Suprapubic skin (tissue), 4 donors: ENCODE measurements around the gene REC114. TPM values are rescaled to one million over a fixed set of nuclear protein-coding genes. Genes with fewer than 3 reads are reported as not detected.

Source experiments
- DNase-seq, 2 donors: peaks; one replicate each; pipeline ENCODE4 v3.0.0-alpha.2; 2019; ENCODE audit warnings: low spot score in 2 of 2
- H3K27ac ChIP-seq: fragments of 200-600 bp; sonication (generic); one replicate; pipeline ENCODE4 v1.5.1; 2019
- H3K27me3 ChIP-seq: fragments of 200-600 bp; sonication (generic); one replicate; pipeline ENCODE4 v1.5.1; 2019
- H3K36me3 ChIP-seq: fragments of 200-600 bp; sonication (generic); one replicate; pipeline ENCODE4 v1.5.1; 2019
- H3K4me1 ChIP-seq: fragments of 200-600 bp; sonication (generic); one replicate; pipeline ENCODE4 v1.5.1; 2019
- H3K4me3 ChIP-seq: fragments of 200-600 bp; sonication (generic); one replicate; pipeline ENCODE4 v1.5.1; 2019; ENCODE audit warnings: mild to moderate bottlenecking
- H3K9me3 ChIP-seq: fragments of 200-600 bp; sonication (generic); one replicate; pipeline ENCODE4 v1.5.1; 2019
- CTCF ChIP-seq, 2 donors: fragments of 200-600 bp in 1 of 2; fragments of 450-650 bp in 1 of 2; sonication (generic) in 1 of 2; IDR thresholded peaks; one replicate each; pipeline ENCODE4 v1.5.1; 2016 to 2019; ENCODE audit warnings: antibody characterized with exemption in 2 of 2, mild to moderate bottlenecking in 1 of 2, moderate library complexity in 1 of 2
- EP300 ChIP-seq: sonication (generic); formaldehyde crosslinking; IDR thresholded peaks from one replicate; pipeline ENCODE4 v1.6.1; 2017; ENCODE audit warnings: antibody characterized with exemption
- POLR2A ChIP-seq, 2 donors: fragments of 450-650 bp; IDR thresholded peaks; one replicate each; pipeline ENCODE4 v1.6.1; 2017; ENCODE audit warnings: antibody characterized with exemption in 2 of 2, mild to moderate bottlenecking in 2 of 2, moderate library complexity in 2 of 2
- POLR2AphosphoS5 ChIP-seq, 3 donors: sonication (generic); formaldehyde crosslinking; IDR thresholded peaks; one replicate each; pipeline ENCODE4 v1.6.1; 2017; ENCODE audit warnings: antibody characterized with exemption in 3 of 3
- WGBS: methylation state at CpG from one replicate; pipeline ENCODE4 v1.1.5; 2018; 5-methylcytosine and 5-hydroxymethylcytosine counted together
- total RNA-seq, 4 donors: library from RNA; depleted of rRNA; stranded (reverse); fragments of >200 nt; gene quantifications; one replicate each; pipeline ENCODE4 v1.1.0, GENCODE V29; 2016

REC114 gene
- total RNA-seq = not detected

GRCh38 chr15:73442968-73443367 is at the start of gene REC114:
Gene REC114, plus strand, starts transcription at chr15:73443164. Its CDS starts 22 bp downstream, at chr15:73443186.
- Histone ChIP-seq H3K27me3 (peaks cover 41% of the 10 kb centered on the region), H3K36me3 (no peaks in the 10 kb centered on the region), H3K9me3 (no peaks in the 10 kb centered on the region), H3K4me1 (no peaks in the 10 kb centered on the region), H3K27ac (no peak within 1 kb of the TSS), H3K4me3 (no peak within 1 kb of the TSS)
- WGBS = 75% methylated on average over 1 of the region's 22 CpGs
- no peak for DNase-seq
- no peak for TF ChIP-seq POLR2A (IDR thresholded peaks at IDR 0.05)
- TF ChIP-seq POLR2AphosphoS5 (IDR thresholded peaks at IDR 0.05) = no peak
- TF ChIP-seq CTCF (IDR thresholded peaks at IDR 0.05) = no peak
- TF ChIP-seq EP300 = no peak

- H3K27me3 ChIP-seq = peaks cover 35% of the 10 kb centered on the region
- H3K27ac ChIP-seq = no peak overlapping the region
- no peak overlapping the region for H3K4me3 ChIP-seq
- no peaks in the 10 kb centered on the region for H3K4me1 ChIP-seq
- 56% methylated on average over 2 of the region's 2 CpGs for WGBS
- H3K36me3 ChIP-seq = no peaks in the 10 kb centered on the region
- H3K9me3 ChIP-seq = no peaks in the 10 kb centered on the region
- no peak for DNase-seq
- TF ChIP-seq CTCF (IDR thresholded peaks at IDR 0.05) (no peak), POLR2A (IDR thresholded peaks at IDR 0.05) (no peak), EP300 (no peak), POLR2AphosphoS5 (IDR thresholded peaks at IDR 0.05) (no peak)
These were observed 49.6 kb upstream of the REC114 start for GRCh38 chr15:73393336-73393735.

GRCh38 chr15:73394782-73395181 is 48.2 kb upstream of the REC114 start:
- Histone ChIP-seq H3K4me1 (no peaks in the 10 kb centered on the region), H3K27me3 (peaks cover 35% of the 10 kb centered on the region), H3K4me3 (no peak overlapping the region), H3K9me3 (no peaks in the 10 kb centered on the region), H3K27ac (no peak overlapping the region), H3K36me3 (no peaks in the 10 kb centered on the region)
- TF ChIP-seq POLR2AphosphoS5 (IDR thresholded peaks at IDR 0.05) (no peak), EP300 (no peak), POLR2A (IDR thresholded peaks at IDR 0.05) (no peak), CTCF (IDR thresholded peaks at IDR 0.05) (no peak)
- DNase-seq = no peak

GRCh38 chr15:73395671-73396070 is 47.3 kb upstream of the REC114 start:
- Histone ChIP-seq H3K4me3 (no peak overlapping the region), H3K27me3 (peaks cover 29% of the 10 kb centered on the region), H3K27ac (no peak overlapping the region), H3K4me1 (no peaks in the 10 kb centered on the region), H3K36me3 (no peaks in the 10 kb centered on the region), H3K9me3 (no peaks in the 10 kb centered on the region)
- no peak for TF ChIP-seq POLR2A (IDR thresholded peaks at IDR 0.05)
- no peak for TF ChIP-seq EP300
- TF ChIP-seq CTCF (IDR thresholded peaks at IDR 0.05) = no peak
- TF ChIP-seq POLR2AphosphoS5 (IDR thresholded peaks at IDR 0.05) = no peak
- 90% methylated on average over 2 of the region's 2 CpGs for WGBS
- no peak for DNase-seq

GRCh38 chr15:73397461-73397860 is 45.5 kb upstream of the REC114 start:
- TF ChIP-seq POLR2A (IDR thresholded peaks at IDR 0.05) = no peak
- TF ChIP-seq EP300 = no peak
- no peak for TF ChIP-seq CTCF (IDR thresholded peaks at IDR 0.05)
- no peak for TF ChIP-seq POLR2AphosphoS5 (IDR thresholded peaks at IDR 0.05)
- peaks cover 21% of the 10 kb centered on the region for H3K27me3 ChIP-seq
- 73% methylated on average over 5 of the region's 5 CpGs for WGBS
- H3K27ac ChIP-seq = no peak overlapping the region
- no peak overlapping the region for H3K4me3 ChIP-seq
- DNase-seq = no peak
- H3K4me1 ChIP-seq = no peaks in the 10 kb centered on the region
- no peaks in the 10 kb centered on the region for H3K9me3 ChIP-seq
- H3K36me3 ChIP-seq = no peaks in the 10 kb centered on the region
